Right cardiac atrium (tissue), 5 donors: ENCODE results near the gene KRTAP10-11. TPM values are rescaled to one million over a fixed set of nuclear protein-coding genes. Genes with fewer than 3 reads are reported as not detected.

ENCODE experiments used
- ATAC-seq, 2 donors: fragments of 200-7000 bp; cut with Tn5 transposase; one replicate each; pipeline versions ENCODE4 v1.8.0 to v1.9.1; 2020; ENCODE audit warnings: moderate library complexity in 2 of 2, mild to moderate bottlenecking in 1 of 2
- DNase-seq, 3 donors: peaks; one replicate each; pipeline ENCODE4 v3.0.0-alpha.2; 2020
- H3K27ac ChIP-seq: one replicate; pipeline ENCODE4 v1.5.1; 2013; ENCODE audit warnings: mild to moderate bottlenecking, low read length, control low read depth, moderate library complexity
- H3K27me3 ChIP-seq: one replicate; pipeline ENCODE4 v1.6.1; 2013; ENCODE audit not compliant: control insufficient read depth, insufficient read depth
- H3K4me1 ChIP-seq: one replicate; pipeline ENCODE4 v1.6.1; 2013; ENCODE audit warnings: low read length; ENCODE audit not compliant: control insufficient read depth, insufficient read depth
- H3K4me3 ChIP-seq: one replicate; pipeline ENCODE4 v1.5.1; 2013; ENCODE audit warnings: low read length, control low read depth
- H3K9me3 ChIP-seq: one replicate; pipeline ENCODE4 v1.6.1; 2013; ENCODE audit warnings: low read length; ENCODE audit not compliant: control insufficient read depth
- WGBS: extraction: QIAGEN DNeasy Blood & Tissue Kit; methylation state at CpG from one replicate; pipeline ENCODE4 v1.1.7; 2013; 5-methylcytosine and 5-hydroxymethylcytosine counted together
- intact Hi-C, 4 donors: fragments of 100-400 bp; cut with DNase I; formaldehyde crosslinking; loops; one replicate each; pipeline versions ENCODE4 v1.11.0 to v1.14.0; 2022 to 2023
- polyA plus RNA-seq: library from polyadenylated mRNA; stranded (reverse); fragments of 200-250 nt; gene quantifications from one replicate; pipeline ENCODE4 v1.2.3, GENCODE V29; 2013
- total RNA-seq, 4 donors: library from RNA; stranded (reverse); fragmentation: NEBNext Ultra II Directional; extraction: Animal tissue kit (Norgen Biotek cat#: 25700); gene quantifications; one replicate each; pipeline ENCODE4 v1.2.1, GENCODE V29; 2021
- donor health status: healthy with polysubstance abuse.
- donor health status: DM: no; HTN: yes; CAD: no.
- donor health status: DM: no; HTN: no; CAD: no.
- donor health status: DM: no; HTN: yes; CAD: no; lungs with severe emphysema.
- donor health status: DM: yes; HTN: yes; CAD: no.

The KRTAP10-11 gene
- total and polyA plus RNA-seq, 5 donors = not detected

GRCh38 chr21:44643741-44644310 is 2.4 kb upstream of the KRTAP10-11 start:
- intact Hi-C loops = no loop called here
- no peaks in the 10 kb centered on the region for H3K27me3 ChIP-seq
- DNase-seq (no peak), ATAC-seq (no peak)
- no peak overlapping the region for H3K27ac ChIP-seq
- H3K4me1 ChIP-seq = no peaks in the 10 kb centered on the region
- peaks cover 4% of the 10 kb centered on the region for H3K9me3 ChIP-seq
- 61% methylated on average over 14 of the region's 14 CpGs for WGBS
- H3K4me3 ChIP-seq = no peak overlapping the region

- intact Hi-C loops = no loop called here
- 46% methylated on average over 2 of the region's 2 CpGs for WGBS
- no peaks in the 10 kb centered on the region for H3K4me1 ChIP-seq
Measured at GRCh38 chr21:44644878-44645277, 1.3 kb upstream of the KRTAP10-11 start.

GRCh38 chr21:44647222-44647552 is 973 bp downstream of the KRTAP10-11 start:
- Histone ChIP-seq H3K27me3 (no peaks in the 10 kb centered on the region), H3K4me1 (no peaks in the 10 kb centered on the region), H3K4me3 (no peak overlapping the region), H3K9me3 (no peaks in the 10 kb centered on the region), H3K27ac (no peak overlapping the region)
- WGBS = 68% methylated on average over 8 of the region's 8 CpGs
- ATAC-seq (no peak), DNase-seq (no peak)
- intact Hi-C loops = no loop called here

More at GRCh38 chr21:44644878-44645277, 1.3 kb upstream of the KRTAP10-11 start:
- no peak for DNase-seq
- no peak for ATAC-seq
- Histone ChIP-seq H3K9me3 (peaks cover 4% of the 10 kb centered on the region), H3K27me3 (no peaks in the 10 kb centered on the region), H3K27ac (no peak overlapping the region), H3K4me3 (no peak overlapping the region)

GRCh38 chr21:44648557-44649311 is 2.5 kb downstream of the KRTAP10-11 start:
- ATAC-seq = no peak
- Histone ChIP-seq H3K27me3 (no peaks in the 10 kb centered on the region), H3K4me1 (no peaks in the 10 kb centered on the region), H3K9me3 (no peaks in the 10 kb centered on the region), H3K4me3 (no peak overlapping the region), H3K27ac (no peak overlapping the region)
- 76% methylated on average over 33 of the region's 33 CpGs for WGBS
- no peak for DNase-seq
- intact Hi-C loops = no loop called here

GRCh38 chr21:44649521-44650100 is 3.4 kb downstream of the KRTAP10-11 start:
- no peaks in the 10 kb centered on the region for H3K9me3 ChIP-seq
- WGBS = 81% methylated on average over 18 of the region's 18 CpGs
- H3K4me3 ChIP-seq = no peak overlapping the region
- H3K27ac ChIP-seq = no peak overlapping the region
- H3K4me1 ChIP-seq = no peaks in the 10 kb centered on the region
- intact Hi-C loops = no loop called here
- DNase-seq = no peak
- no peak for ATAC-seq
- H3K27me3 ChIP-seq = no peaks in the 10 kb centered on the region

GRCh38 chr21:44650265-44650972 is 4.2 kb downstream of the KRTAP10-11 start:
- Histone ChIP-seq H3K4me1 (no peaks in the 10 kb centered on the region), H3K27ac (no peak overlapping the region), H3K27me3 (no peaks in the 10 kb centered on the region), H3K9me3 (no peaks in the 10 kb centered on the region), H3K4me3 (no peak overlapping the region)
- WGBS = 90% methylated on average over 20 of the region's 20 CpGs
- intact Hi-C loops = no loop called here
- DNase-seq (no peak), ATAC-seq (no peak)

- H3K4me1 ChIP-seq = no peaks in the 10 kb centered on the region
- DNase-seq (no peak), ATAC-seq (no peak)
- intact Hi-C loops = no loop called here
- H3K9me3 ChIP-seq = no peaks in the 10 kb centered on the region
- no peak overlapping the region for H3K27ac ChIP-seq
- H3K4me3 ChIP-seq = no peak overlapping the region
- WGBS = 83% methylated on average over 12 of the region's 12 CpGs
- no peaks in the 10 kb centered on the region for H3K27me3 ChIP-seq
Measured at GRCh38 chr21:44650973-44651675, 4.9 kb downstream of the KRTAP10-11 start.

- Histone ChIP-seq H3K4me1 (no peaks in the 10 kb centered on the region), H3K4me3 (no peak overlapping the region), H3K27ac (no peak overlapping the region), H3K27me3 (no peaks in the 10 kb centered on the region), H3K9me3 (no peaks in the 10 kb centered on the region)
- WGBS = 62% methylated on average over 14 of the region's 14 CpGs
- no peak for DNase-seq
- no peak for ATAC-seq
- intact Hi-C loops = no loop called here
Measured at GRCh38 chr21:44653123-44653522, 6.9 kb downstream of the KRTAP10-11 start.

GRCh38 chr21:44653656-44654575 is 7.7 kb downstream of the KRTAP10-11 start:
- Histone ChIP-seq H3K4me3 (no peak overlapping the region), H3K4me1 (no peaks in the 10 kb centered on the region), H3K27ac (no peak overlapping the region), H3K27me3 (no peaks in the 10 kb centered on the region), H3K9me3 (no peaks in the 10 kb centered on the region)
- intact Hi-C loops = no loop called here
- DNase-seq (peak in 1 of 3 donors; percentile 55), ATAC-seq (no peak)
- 75% methylated on average over 17 of the region's 17 CpGs for WGBS

- ATAC-seq = no peak
- no peaks in the 10 kb centered on the region for H3K27me3 ChIP-seq
Measured at GRCh38 chr21:44654576-44655175, 8.5 kb downstream of the KRTAP10-11 start, which contains the start of gene KRTAP12-4. Gene KRTAP12-4, minus strand, starts transcription at chr21:44654659. Its CDS starts 45 bp downstream, at chr21:44654614.

More at GRCh38 chr21:44654576-44655175, 8.5 kb downstream of the KRTAP10-11 start, which contains the start of gene KRTAP12-4:
- Histone ChIP-seq H3K27ac (no peak within 1 kb of the TSS), H3K4me3 (no peak within 1 kb of the TSS), H3K9me3 (no peaks in the 10 kb centered on the region), H3K4me1 (no peaks in the 10 kb centered on the region)
- intact Hi-C loops = no loop called here
- WGBS = 81% methylated on average over 8 of the region's 9 CpGs
- DNase-seq = no peak
